ENCODE results near the gene AGFG1. TPM values are rescaled to one million over a fixed set of nuclear protein-coding genes. Genes with fewer than 3 reads are reported as not detected.

Gene AGFG1
- total and polyA plus RNA-seq, 2 donors (not counting 1 experiment from before 2014, with no cell fraction given): 40.0 to 128 TPM

DNA sequence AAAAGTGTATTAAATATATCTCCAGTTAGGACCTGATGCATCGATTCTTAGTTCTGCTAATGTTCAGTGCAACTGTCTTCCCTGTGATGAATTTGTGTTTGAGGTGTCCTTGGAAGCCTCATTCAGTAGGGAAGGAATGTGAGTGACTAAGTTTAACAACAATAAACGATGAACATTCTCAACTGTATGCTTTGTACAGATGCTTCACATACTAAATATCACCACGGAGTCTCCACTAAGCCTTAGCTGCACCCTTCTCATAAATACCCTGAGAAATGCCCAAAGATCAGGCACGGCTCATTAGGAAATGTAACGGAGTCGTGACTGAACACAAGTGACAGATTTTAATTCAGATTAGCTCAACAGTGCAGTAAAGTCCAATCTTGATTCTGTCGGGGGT, 24.4 kb upstream of the AGFG1 start:
- Histone ChIP-seq H3K9ac (ENCODE audit: insufficient read depth, low read length) (no peak overlapping the region), H3K4me3 (replicated peaks in 1 of 4; ENCODE audit: control extremely low read depth in 1 of 4, insufficient read depth in 1 of 4, low read depth in 3 of 4, low read length in 4 of 4) (no peak overlapping the region), H3K36me3 (ENCODE audit: control insufficient read depth, insufficient read depth, low read length) (no peaks in the 10 kb centered on the region), H3K9me3 (ENCODE audit: control insufficient read depth, insufficient read depth, low read depth, low read length) (no peaks in the 10 kb centered on the region), H3K79me2 (ENCODE audit: control insufficient read depth, insufficient read depth, low read length) (no peaks in the 10 kb centered on the region), H2AFZ (ENCODE audit: low read length) (peak overlapping the region; percentile 13), H3K27me3 (ENCODE audit: control insufficient read depth, insufficient read depth, low read length) (no peaks in the 10 kb centered on the region), H3K4me1 (ENCODE audit: control insufficient read depth, extremely low read depth, insufficient read depth, low read length) (no peaks in the 10 kb centered on the region), H3K4me2 (ENCODE audit: extremely low read depth, insufficient read depth, low read length) (peak overlapping the region; percentile 68), H4K20me1 (ENCODE audit: control insufficient read depth, extremely low read depth, insufficient read depth, low read length) (no peaks in the 10 kb centered on the region), H3K27ac (ENCODE audit: insufficient read depth, low read length) (no peak overlapping the region)
- TF ChIP-seq, protein P1, sequence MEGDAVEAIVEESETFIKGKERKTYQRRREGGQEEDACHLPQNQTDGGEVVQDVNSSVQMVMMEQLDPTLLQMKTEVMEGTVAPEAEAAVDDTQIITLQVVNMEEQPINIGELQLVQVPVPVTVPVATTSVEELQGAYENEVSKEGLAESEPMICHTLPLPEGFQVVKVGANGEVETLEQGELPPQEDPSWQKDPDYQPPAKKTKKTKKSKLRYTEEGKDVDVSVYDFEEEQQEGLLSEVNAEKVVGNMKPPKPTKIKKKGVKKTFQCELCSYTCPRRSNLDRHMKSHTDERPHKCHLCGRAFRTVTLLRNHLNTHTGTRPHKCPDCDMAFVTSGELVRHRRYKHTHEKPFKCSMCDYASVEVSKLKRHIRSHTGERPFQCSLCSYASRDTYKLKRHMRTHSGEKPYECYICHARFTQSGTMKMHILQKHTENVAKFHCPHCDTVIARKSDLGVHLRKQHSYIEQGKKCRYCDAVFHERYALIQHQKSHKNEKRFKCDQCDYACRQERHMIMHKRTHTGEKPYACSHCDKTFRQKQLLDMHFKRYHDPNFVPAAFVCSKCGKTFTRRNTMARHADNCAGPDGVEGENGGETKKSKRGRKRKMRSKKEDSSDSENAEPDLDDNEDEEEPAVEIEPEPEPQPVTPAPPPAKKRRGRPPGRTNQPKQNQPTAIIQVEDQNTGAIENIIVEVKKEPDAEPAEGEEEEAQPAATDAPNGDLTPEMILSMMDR (conservative IDR thresholded peaks at IDR 0.05 in 1 of 2, IDR thresholded peaks at IDR 0.05 in 1 of 2; ENCODE audit: low read depth in 1 of 2, low read length in 2 of 2): no peak
- TF ChIP-seq EZH2 (IDR thresholded peaks at IDR 0.05; ENCODE audit: low read length, missing control alignments): no peak
- DNase-seq (ENCODE audit: low read depth in 2 of 2): peak; percentile 37 to 93

GRCh38 chr2:227450311-227450841, 21.6 kb upstream of the AGFG1 start:
- H3K36me3 ChIP-seq (ENCODE audit: control insufficient read depth, insufficient read depth, low read length): no peaks in the 10 kb centered on the region
- H3K4me1 ChIP-seq (ENCODE audit: control insufficient read depth, extremely low read depth, insufficient read depth, low read length): no peaks in the 10 kb centered on the region
- TF ChIP-seq, protein P1 (conservative IDR thresholded peaks at IDR 0.05 in 1 of 2, IDR thresholded peaks at IDR 0.05 in 1 of 2; ENCODE audit: low read depth in 1 of 2, low read length in 2 of 2): no peak
- TF ChIP-seq EZH2 (IDR thresholded peaks at IDR 0.05; ENCODE audit: low read length, missing control alignments): no peak
- DNase-seq (ENCODE audit: low read depth in 2 of 2): no peak
- H3K79me2 ChIP-seq (ENCODE audit: control insufficient read depth, insufficient read depth, low read length): no peaks in the 10 kb centered on the region
- H2AFZ ChIP-seq (ENCODE audit: low read length): no peak overlapping the region
- H4K20me1 ChIP-seq (ENCODE audit: control insufficient read depth, extremely low read depth, insufficient read depth, low read length): no peaks in the 10 kb centered on the region
- H3K4me3 ChIP-seq (replicated peaks in 1 of 4; ENCODE audit: control extremely low read depth in 1 of 4, insufficient read depth in 1 of 4, low read depth in 3 of 4, low read length in 4 of 4): no peak overlapping the region
- H3K9ac ChIP-seq (ENCODE audit: insufficient read depth, low read length): no peak overlapping the region
- H3K27ac ChIP-seq (ENCODE audit: insufficient read depth, low read length): no peak overlapping the region
- no peak overlapping the region for H3K4me2 ChIP-seq (ENCODE audit: extremely low read depth, insufficient read depth, low read length)
- H3K9me3 ChIP-seq (ENCODE audit: control insufficient read depth, insufficient read depth, low read depth, low read length): no peaks in the 10 kb centered on the region
- H3K27me3 ChIP-seq (ENCODE audit: control insufficient read depth, insufficient read depth, low read length): no peaks in the 10 kb centered on the region

GRCh38 chr2:227450926-227451654, 20.9 kb upstream of the AGFG1 start:
- Histone ChIP-seq H4K20me1 (ENCODE audit: control insufficient read depth, extremely low read depth, insufficient read depth, low read length) (no peaks in the 10 kb centered on the region), H2AFZ (ENCODE audit: low read length) (no peak overlapping the region), H3K79me2 (ENCODE audit: control insufficient read depth, insufficient read depth, low read length) (no peaks in the 10 kb centered on the region), H3K27me3 (ENCODE audit: control insufficient read depth, insufficient read depth, low read length) (no peaks in the 10 kb centered on the region), H3K36me3 (ENCODE audit: control insufficient read depth, insufficient read depth, low read length) (no peaks in the 10 kb centered on the region), H3K4me3 (replicated peaks in 1 of 4; ENCODE audit: control extremely low read depth in 1 of 4, insufficient read depth in 1 of 4, low read depth in 3 of 4, low read length in 4 of 4) (no peak overlapping the region), H3K27ac (ENCODE audit: insufficient read depth, low read length) (no peak overlapping the region), H3K4me2 (ENCODE audit: extremely low read depth, insufficient read depth, low read length) (no peak overlapping the region), H3K9ac (ENCODE audit: insufficient read depth, low read length) (no peak overlapping the region), H3K9me3 (ENCODE audit: control insufficient read depth, insufficient read depth, low read depth, low read length) (no peaks in the 10 kb centered on the region), H3K4me1 (ENCODE audit: control insufficient read depth, extremely low read depth, insufficient read depth, low read length) (no peaks in the 10 kb centered on the region)
- DNase-seq (ENCODE audit: low read depth in 2 of 2): no peak
- TF ChIP-seq EZH2 (IDR thresholded peaks at IDR 0.05; ENCODE audit: low read length, missing control alignments): no peak
- TF ChIP-seq, protein P1 (conservative IDR thresholded peaks at IDR 0.05 in 1 of 2, IDR thresholded peaks at IDR 0.05 in 1 of 2; ENCODE audit: low read depth in 1 of 2, low read length in 2 of 2): no peak

Data from fibroblast of lung (primary cell).